ENCODE data around the gene DHRS4L2.

DNA sequence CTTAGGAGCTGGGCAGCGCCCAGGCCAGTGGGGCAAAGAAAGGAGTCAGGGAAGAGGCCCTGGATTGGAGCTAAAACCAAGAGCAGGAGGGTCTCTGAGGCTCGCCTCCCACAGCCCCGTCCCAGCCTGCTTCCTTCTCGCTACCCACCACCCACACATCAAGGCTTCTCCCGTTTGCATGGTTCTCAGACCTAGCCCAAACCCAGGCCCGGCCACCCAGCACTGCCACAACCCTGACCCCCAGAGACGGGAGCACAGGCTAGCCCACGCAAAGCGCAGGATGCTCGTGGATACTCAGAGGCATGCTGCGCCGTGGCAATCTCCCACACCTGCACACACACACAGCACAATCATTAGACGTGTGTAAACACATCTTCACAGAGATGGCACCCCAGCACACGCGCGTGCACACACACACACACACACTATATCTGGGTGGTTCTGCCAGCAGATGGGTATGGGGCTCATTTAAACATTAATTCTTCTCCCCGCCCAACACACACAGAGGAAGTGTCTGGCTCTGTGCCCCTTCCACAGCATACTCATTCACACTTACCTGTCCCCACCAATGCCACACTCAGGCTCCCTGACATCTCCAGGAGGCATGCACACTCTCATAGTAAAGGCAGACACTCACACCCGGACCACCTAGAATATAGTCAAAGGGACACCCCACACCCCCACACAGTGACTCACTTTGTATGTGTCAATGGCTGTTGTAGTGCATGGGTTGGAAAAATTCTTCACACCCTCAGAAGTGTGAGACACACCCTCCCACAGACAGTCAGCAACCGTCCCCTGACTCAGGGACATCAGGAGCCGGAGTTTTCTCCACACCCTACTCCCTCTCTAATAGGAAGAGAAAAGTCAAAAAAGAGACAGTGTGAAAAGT is 64.2 kb downstream of the DHRS4L2 start:
- TF ChIP-seq SUZ12 (IDR thresholded peaks at IDR 0.05; ENCODE audit: extremely low read depth, insufficient read depth, insufficient read length) (no peak), ZNF274 (IDR thresholded peaks at IDR 0.05; ENCODE audit: low read depth, low read length) (no peak)
